Right lobe of liver (tissue), 4 donors: ENCODE data around the gene CNBP.

Experiments
- CTCF ChIP-seq, 4 donors: fragments of 200-600 bp in 3 of 4; fragments of 450-650 bp in 1 of 4; IDR thresholded peaks; one replicate each; pipeline versions ENCODE4 v1.5.1 to v1.8.0; 2016 to 2022; ENCODE audit warnings: antibody characterized with exemption in 4 of 4, mild to moderate bottlenecking in 2 of 4
- POLR2A ChIP-seq: fragments of 450-650 bp; IDR thresholded peaks from one replicate; pipeline ENCODE4 v1.6.1; 2017; ENCODE audit warnings: antibody characterized with exemption, mild to moderate bottlenecking
- donor health status: DM: no; HTN: no; CAD: no.
- donor health status: DM: no; HTN: no; CAD: no.
- donor health status: DM: no; HTN: yes; CAD: no.

- TF ChIP-seq CTCF (IDR thresholded peaks at IDR 0.05) (peak in 1 of 4 donors; percentile 14), POLR2A (no peak)
Observed at GRCh38 chr3:129162729-129163579, 20.7 kb downstream of the CNBP start.
